BLaER1 treated with 17β-estradiol and CSF1 and Interleukin-3, amounts not matched to agents 10 nM and 100 nM (cell line): ENCODE measurements around the gene GPR55.

ENCODE experiments used
- H3K27ac ChIP-seq, 11 experiments: shearing (Covaris generic); formaldehyde crosslinking; 2 replicates each; pipeline ENCODE4 v1.8.1; 2022
- H3K27me3 ChIP-seq, 11 experiments: shearing (Covaris generic); formaldehyde crosslinking; 2 replicates each; pipeline ENCODE4 v1.8.1; 2022
- H3K36me3 ChIP-seq, 11 experiments: shearing (Covaris generic); formaldehyde crosslinking; 2 replicates each; pipeline ENCODE4 v1.8.1; 2022
- H3K4me1 ChIP-seq, 10 experiments: shearing (Covaris generic); formaldehyde crosslinking; 2 replicates each; pipeline ENCODE4 v1.8.1; 2022
- H3K4me2 ChIP-seq, 11 experiments: shearing (Covaris generic); formaldehyde crosslinking; 2 replicates each; pipeline ENCODE4 v1.8.1; 2022
- H3K4me3 ChIP-seq, 10 experiments: shearing (Covaris generic); formaldehyde crosslinking; 2 replicates each; pipeline ENCODE4 v1.8.1; 2022
- H3K9ac ChIP-seq, 11 experiments: shearing (Covaris generic); formaldehyde crosslinking; 2 replicates each; pipeline ENCODE4 v1.8.1; 2022
- H3K9me3 ChIP-seq, 11 experiments: shearing (Covaris generic); formaldehyde crosslinking; replicated peaks in 1 of 11; 2 replicates each; pipeline ENCODE4 v1.8.1; 2022
- H4K20me1 ChIP-seq, 11 experiments: shearing (Covaris generic); formaldehyde crosslinking; 2 replicates each; pipeline ENCODE4 v1.8.1; 2022
- Cebpa-rat ChIP-seq, 11 experiments: shearing (Covaris generic); IDR thresholded peaks; 2 replicates each; pipeline ENCODE4 v1.8.1; 2022

The GPR55 gene

GRCh38 chr2:230879891-230880290 is 45.2 kb downstream of the GPR55 start:
- Histone ChIP-seq H3K4me1 (peaks cover 23 to 57% (median 45%) of the 10 kb centered on the region in 10 experiments), H3K27me3 (no peaks in the 10 kb centered on the region), H3K36me3 (peaks cover 37 to 55% (median 44%) of the 10 kb centered on the region in 11 experiments), H3K9me3 (no peaks in the 10 kb centered on the region), H4K20me1 (peaks cover 0 to 38% (median 5%) of the 10 kb centered on the region in 11 experiments; a peak in 12 of 22 replicates), H3K4me3 (no peak overlapping the region), H3K27ac (no peak overlapping the region), H3K4me2 (no peak overlapping the region), H3K9ac (no peak overlapping the region)
- no peak for TF ChIP-seq Cebpa-rat (IDR thresholded peaks at IDR 0.05)

GRCh38 chr2:230879271-230879882 is 45.7 kb downstream of the GPR55 start:
- no peak for TF ChIP-seq Cebpa-rat (IDR thresholded peaks at IDR 0.05)

GRCh38 chr2:230878599-230879188 is 46.3 kb downstream of the GPR55 start:
- peaks cover 37 to 61% (median 49%) of the 10 kb centered on the region in 11 experiments for H3K36me3 ChIP-seq
- H3K27me3 ChIP-seq: no peaks in the 10 kb centered on the region
- no peak for TF ChIP-seq Cebpa-rat (IDR thresholded peaks at IDR 0.05)

More at GRCh38 chr2:230879271-230879882, 45.7 kb downstream of the GPR55 start:
- Histone ChIP-seq H3K4me1 (peaks cover 28 to 62% (median 51%) of the 10 kb centered on the region in 10 experiments), H4K20me1 (peaks cover 0 to 43% (median 8%) of the 10 kb centered on the region in 11 experiments; a peak in 15 of 22 replicates), H3K4me3 (no peak overlapping the region), H3K4me2 (peak overlapping the region in 7 of 11 experiments; percentile 66 to 85 (median 77); a peak in 10 of 22 replicates), H3K9ac (peak overlapping the region in 1 of 11 experiments; percentile 59; a peak in 1 of 22 replicates), H3K36me3 (peaks cover 37 to 60% (median 49%) of the 10 kb centered on the region in 11 experiments), H3K9me3 (no peaks in the 10 kb centered on the region), H3K27ac (peak overlapping the region in 2 of 11 experiments; percentile 67 to 71; a peak in 2 of 22 replicates), H3K27me3 (no peaks in the 10 kb centered on the region)

GRCh38 chr2:230877759-230878598 is 47.1 kb downstream of the GPR55 start:
- peak overlapping the region in 1 of 10 experiments; percentile 10; a peak in 2 of 20 replicates for H3K4me3 ChIP-seq
- H3K9ac ChIP-seq: peak overlapping the region in 9 of 11 experiments; percentile 4 to 68 (median 55); a peak in 18 of 22 replicates
- no peak for TF ChIP-seq Cebpa-rat (IDR thresholded peaks at IDR 0.05)
- H3K9me3 ChIP-seq: no peaks in the 10 kb centered on the region
- peaks cover 42 to 76% (median 65%) of the 10 kb centered on the region in 10 experiments for H3K4me1 ChIP-seq
- no peaks in the 10 kb centered on the region for H3K27me3 ChIP-seq
- peaks cover 13 to 57% (median 22%) of the 10 kb centered on the region in 11 experiments; a peak in 19 of 22 replicates for H4K20me1 ChIP-seq
- peak overlapping the region; percentile 45 to 85 (median 72) for H3K4me2 ChIP-seq
- H3K36me3 ChIP-seq: peaks cover 37 to 63% (median 49%) of the 10 kb centered on the region in 11 experiments
- H3K27ac ChIP-seq: peak overlapping the region in 9 of 11 experiments; percentile 1 to 73 (median 67); a peak in 17 of 22 replicates

More at GRCh38 chr2:230878599-230879188, 46.3 kb downstream of the GPR55 start:
- Histone ChIP-seq H3K4me2 (peak overlapping the region; percentile 24 to 85 (median 72)), H4K20me1 (peaks cover 6 to 50% (median 15%) of the 10 kb centered on the region in 11 experiments; a peak in 17 of 22 replicates), H3K4me3 (peak overlapping the region in 1 of 10 experiments; percentile 10; a peak in 1 of 20 replicates), H3K9ac (peak overlapping the region in 8 of 11 experiments; percentile 31 to 68 (median 57); a peak in 17 of 22 replicates), H3K9me3 (no peaks in the 10 kb centered on the region), H3K27ac (peak overlapping the region in 8 of 11 experiments; percentile 50 to 73 (median 68); a peak in 16 of 22 replicates), H3K4me1 (peaks cover 34 to 69% (median 57%) of the 10 kb centered on the region in 10 experiments)

GRCh38 chr2:230877116-230877758 is 47.8 kb downstream of the GPR55 start:
- no peaks in the 10 kb centered on the region for H3K9me3 ChIP-seq
- peaks cover 49 to 83% (median 72%) of the 10 kb centered on the region in 10 experiments for H3K4me1 ChIP-seq
- H3K4me2 ChIP-seq: peak overlapping the region; percentile 45 to 85 (median 72)

GRCh38 chr2:230875347-230876315 is 49.4 kb downstream of the GPR55 start:
- Histone ChIP-seq H3K4me3 (no peak overlapping the region), H3K4me2 (peak overlapping the region in 9 of 11 experiments; percentile 83 to 99 (median 97); a peak in 17 of 22 replicates), H3K9ac (peak overlapping the region in 2 of 11 experiments; percentile 29 to 67; a peak in 3 of 22 replicates), H3K4me1 (peaks cover 65 to 90% (median 87%) of the 10 kb centered on the region in 10 experiments), H3K27ac (peak overlapping the region in 4 of 11 experiments; percentile 3 to 86 (median 56); a peak in 3 of 22 replicates), H3K9me3 (no peaks in the 10 kb centered on the region), H4K20me1 (peaks cover 23 to 80% (median 43%) of the 10 kb centered on the region in 11 experiments; a peak in 20 of 22 replicates), H3K36me3 (peaks cover 37 to 63% (median 49%) of the 10 kb centered on the region in 11 experiments), H3K27me3 (no peaks in the 10 kb centered on the region)
- no peak for TF ChIP-seq Cebpa-rat (IDR thresholded peaks at IDR 0.05)

More at GRCh38 chr2:230877116-230877758, 47.8 kb downstream of the GPR55 start:
- Histone ChIP-seq H3K4me3 (peak overlapping the region in 1 of 10 experiments; percentile 10; a peak in 1 of 20 replicates), H3K27ac (peak overlapping the region in 9 of 11 experiments; percentile 1 to 73 (median 67); a peak in 17 of 22 replicates), H3K36me3 (peaks cover 37 to 63% (median 49%) of the 10 kb centered on the region in 11 experiments), H3K27me3 (no peaks in the 10 kb centered on the region), H3K9ac (peak overlapping the region in 8 of 11 experiments; percentile 14 to 65 (median 47); a peak in 14 of 22 replicates), H4K20me1 (peaks cover 13 to 64% (median 29%) of the 10 kb centered on the region in 11 experiments; a peak in 19 of 22 replicates)
- TF ChIP-seq Cebpa-rat (IDR thresholded peaks at IDR 0.05): no peak

GRCh38 chr2:230874876-230875275 is 50.2 kb downstream of the GPR55 start:
- peaks cover 73 to 98% (median 95%) of the 10 kb centered on the region in 10 experiments for H3K4me1 ChIP-seq
- peak overlapping the region in 6 of 11 experiments; percentile 16 to 86 (median 56); a peak in 9 of 22 replicates for H3K27ac ChIP-seq
- H3K9ac ChIP-seq: peak overlapping the region in 5 of 11 experiments; percentile 11 to 69 (median 55); a peak in 5 of 22 replicates
- peak overlapping the region; percentile 83 to 99 (median 97); a peak in 21 of 22 replicates for H3K4me2 ChIP-seq
- no peaks in the 10 kb centered on the region for H3K9me3 ChIP-seq
- TF ChIP-seq Cebpa-rat (IDR thresholded peaks at IDR 0.05): no peak
- peaks cover 24 to 88% (median 51%) of the 10 kb centered on the region in 11 experiments; a peak in 20 of 22 replicates for H4K20me1 ChIP-seq
- no peak overlapping the region for H3K4me3 ChIP-seq
- H3K36me3 ChIP-seq: peaks cover 33 to 57% (median 42%) of the 10 kb centered on the region in 11 experiments
- H3K27me3 ChIP-seq: no peaks in the 10 kb centered on the region
